Measurements from ENCODE around the gene CLIC4.

GRCh38 chr1:24866211-24867083, 121.2 kb downstream of the CLIC4 start:
- TF ChIP-seq CTCF (IDR thresholded peaks at IDR 0.05): no peak
- TF ChIP-seq EZH2 (IDR thresholded peaks at IDR 0.05; ENCODE audit: borderline replicate concordance, insufficient read depth, low read depth, low read length, poor library complexity, severe bottlenecking): no peak

Measured in B cell (primary cell).